Uterus (tissue), 2 donors: ENCODE results near the gene NLK.

Experiments used
- POLR2A ChIP-seq, 2 donors: fragments of 450-650 bp; IDR thresholded peaks; one replicate each; pipeline ENCODE4 v1.6.1; 2016; ENCODE audit warnings: antibody characterized with exemption in 2 of 2, mild to moderate bottlenecking in 1 of 2, moderate library complexity in 1 of 2
- TF ChIP-seq, protein P1 (sequence below), 4 experiments: fragments of 200-600 bp in 2 of 4; fragments of 450-650 bp in 2 of 4; sonication (generic) in 2 of 4; IDR thresholded peaks; one replicate each; pipeline ENCODE4 v1.5.1; 2016 to 2019; ENCODE audit warnings: antibody characterized with exemption in 4 of 4, mild to moderate bottlenecking in 2 of 4, moderate library complexity in 1 of 4

DNA sequence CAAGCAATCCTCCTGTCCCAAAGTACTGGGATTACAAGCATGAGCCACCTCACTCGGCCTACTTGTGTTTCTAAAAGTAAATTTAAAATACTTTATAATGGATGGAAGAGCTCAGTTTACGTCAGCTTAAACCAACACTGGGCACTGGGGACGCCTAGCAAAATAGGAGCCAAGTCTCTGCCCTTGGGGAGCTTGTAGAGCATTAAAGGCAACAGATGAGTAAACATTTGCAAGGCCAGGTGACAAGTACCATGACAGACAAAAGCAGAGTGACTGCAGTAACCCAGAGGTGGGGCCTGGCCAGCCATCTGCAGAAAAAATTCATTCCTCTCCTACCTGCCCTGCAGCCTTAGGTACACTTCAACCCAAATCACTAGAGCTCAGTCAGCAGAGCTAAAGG lies 12.1 kb upstream of the NLK start:
- TF ChIP-seq, protein P1, sequence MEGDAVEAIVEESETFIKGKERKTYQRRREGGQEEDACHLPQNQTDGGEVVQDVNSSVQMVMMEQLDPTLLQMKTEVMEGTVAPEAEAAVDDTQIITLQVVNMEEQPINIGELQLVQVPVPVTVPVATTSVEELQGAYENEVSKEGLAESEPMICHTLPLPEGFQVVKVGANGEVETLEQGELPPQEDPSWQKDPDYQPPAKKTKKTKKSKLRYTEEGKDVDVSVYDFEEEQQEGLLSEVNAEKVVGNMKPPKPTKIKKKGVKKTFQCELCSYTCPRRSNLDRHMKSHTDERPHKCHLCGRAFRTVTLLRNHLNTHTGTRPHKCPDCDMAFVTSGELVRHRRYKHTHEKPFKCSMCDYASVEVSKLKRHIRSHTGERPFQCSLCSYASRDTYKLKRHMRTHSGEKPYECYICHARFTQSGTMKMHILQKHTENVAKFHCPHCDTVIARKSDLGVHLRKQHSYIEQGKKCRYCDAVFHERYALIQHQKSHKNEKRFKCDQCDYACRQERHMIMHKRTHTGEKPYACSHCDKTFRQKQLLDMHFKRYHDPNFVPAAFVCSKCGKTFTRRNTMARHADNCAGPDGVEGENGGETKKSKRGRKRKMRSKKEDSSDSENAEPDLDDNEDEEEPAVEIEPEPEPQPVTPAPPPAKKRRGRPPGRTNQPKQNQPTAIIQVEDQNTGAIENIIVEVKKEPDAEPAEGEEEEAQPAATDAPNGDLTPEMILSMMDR (IDR thresholded peaks at IDR 0.05): no peak
- no peak for TF ChIP-seq POLR2A (IDR thresholded peaks at IDR 0.05)
